DND-41 (cell line): ENCODE measurements around the gene BMX.

Experiments used
- CTCF ChIP-seq: IDR thresholded peaks from 2 replicates; pipeline ENCODE4 v1.5.1; 2012; ENCODE audit warnings: borderline replicate concordance, low read length, moderate library complexity, mild to moderate bottlenecking; ENCODE audit not compliant: poor library complexity, severe bottlenecking; ENCODE audit errors: extremely low read depth
- EZH2 ChIP-seq: IDR thresholded peaks from 3 replicates; pipeline ENCODE4 v1.6.1; 2012; ENCODE audit warnings: borderline replicate concordance, low read depth, mild to moderate bottlenecking, moderate library complexity, low read length, inconsistent platforms; ENCODE audit not compliant: severe bottlenecking

- TF ChIP-seq CTCF (no peak), EZH2 (no peak)
These were observed 104.6 kb downstream of the BMX start for GRCh38 chrX:15605226-15605625.
